SK-N-MC (cell line): ENCODE results near the gene C12orf57.

ENCODE experiments used
- EZH2 ChIP-seq: fragments of 200-600 bp; sonication (generic); IDR thresholded peaks from one replicate; pipeline ENCODE4 v1.6.1; 2017; ENCODE audit warnings: antibody characterized with exemption
- POLR2AphosphoS5 ChIP-seq: IDR thresholded peaks from 2 replicates; pipeline ENCODE4 v1.6.1; 2012; ENCODE audit warnings: mild to moderate bottlenecking, low read depth, low read length, borderline replicate concordance

GRCh38 chr12:6975297-6976032 is 31.6 kb downstream of the C12orf57 start:
- TF ChIP-seq POLR2AphosphoS5 (no peak), EZH2 (no peak)
